ENCODE results near the gene CEACAM19. TPM values are rescaled to one million over a fixed set of nuclear protein-coding genes. Genes with fewer than 3 reads are reported as not detected.
A peak's percentile ranks its signal among the peaks of the same experiment; 100 is the strongest.

CEACAM19 gene
- total RNA-seq, 4 donors from 2014 or later = 1.0 to 16.1 (median 1.3) TPM

DNA sequence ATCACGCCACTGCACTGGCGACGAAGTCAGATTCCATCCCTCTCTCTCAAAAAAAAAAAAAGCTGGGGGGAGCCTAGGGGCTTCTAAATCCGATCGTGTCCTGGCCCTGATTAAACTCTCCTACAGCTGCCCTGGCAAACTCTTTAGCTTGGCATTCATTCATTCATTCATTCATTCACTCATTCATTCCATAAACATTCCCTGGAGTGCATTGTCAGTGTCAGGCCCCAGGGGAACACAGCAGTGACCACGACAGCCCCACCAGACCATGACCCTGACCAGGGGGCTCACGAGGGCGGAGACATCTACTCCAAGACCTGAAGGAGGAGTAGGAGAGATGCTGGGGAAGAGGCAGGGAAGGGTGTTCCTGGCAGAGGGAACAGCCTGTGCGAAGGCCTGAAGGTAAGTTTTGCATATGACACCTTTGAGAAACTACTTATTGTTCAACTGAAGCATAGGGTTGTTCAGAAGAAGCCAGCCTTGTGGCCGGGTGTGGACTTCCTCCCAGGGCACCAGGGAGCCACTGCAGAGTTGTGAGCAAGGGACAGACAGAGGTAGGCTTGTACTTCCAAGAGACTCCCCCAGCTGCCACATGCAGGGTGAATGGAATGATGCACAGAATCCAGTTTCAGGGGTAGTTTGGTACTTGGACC is 52.1 kb downstream of the CEACAM19 start:
- Histone ChIP-seq H3K9me3 (no peaks in the 10 kb centered on the region), H3K27ac (no peak overlapping the region), H3K4me1 (peaks cover 4 to 6% of the 10 kb centered on the region in 2 donors), H3K36me3 (no peaks in the 10 kb centered on the region), H3K27me3 (no peaks in the 10 kb centered on the region), H3K4me3 (no peak overlapping the region)
- DNase-seq = no peak
- intact Hi-C loops (cut with DNase I; ENCODE audit: low total_unique reads) = loop anchor here (10.0 kb wide), 1 partner anchor 121 kb away; the partner anchor contains the start of gene NECTIN2
- TF ChIP-seq, protein P1, sequence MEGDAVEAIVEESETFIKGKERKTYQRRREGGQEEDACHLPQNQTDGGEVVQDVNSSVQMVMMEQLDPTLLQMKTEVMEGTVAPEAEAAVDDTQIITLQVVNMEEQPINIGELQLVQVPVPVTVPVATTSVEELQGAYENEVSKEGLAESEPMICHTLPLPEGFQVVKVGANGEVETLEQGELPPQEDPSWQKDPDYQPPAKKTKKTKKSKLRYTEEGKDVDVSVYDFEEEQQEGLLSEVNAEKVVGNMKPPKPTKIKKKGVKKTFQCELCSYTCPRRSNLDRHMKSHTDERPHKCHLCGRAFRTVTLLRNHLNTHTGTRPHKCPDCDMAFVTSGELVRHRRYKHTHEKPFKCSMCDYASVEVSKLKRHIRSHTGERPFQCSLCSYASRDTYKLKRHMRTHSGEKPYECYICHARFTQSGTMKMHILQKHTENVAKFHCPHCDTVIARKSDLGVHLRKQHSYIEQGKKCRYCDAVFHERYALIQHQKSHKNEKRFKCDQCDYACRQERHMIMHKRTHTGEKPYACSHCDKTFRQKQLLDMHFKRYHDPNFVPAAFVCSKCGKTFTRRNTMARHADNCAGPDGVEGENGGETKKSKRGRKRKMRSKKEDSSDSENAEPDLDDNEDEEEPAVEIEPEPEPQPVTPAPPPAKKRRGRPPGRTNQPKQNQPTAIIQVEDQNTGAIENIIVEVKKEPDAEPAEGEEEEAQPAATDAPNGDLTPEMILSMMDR (IDR thresholded peaks at IDR 0.05) = no peak
- no peak for TF ChIP-seq POLR2A (IDR thresholded peaks at IDR 0.05)

DNA sequence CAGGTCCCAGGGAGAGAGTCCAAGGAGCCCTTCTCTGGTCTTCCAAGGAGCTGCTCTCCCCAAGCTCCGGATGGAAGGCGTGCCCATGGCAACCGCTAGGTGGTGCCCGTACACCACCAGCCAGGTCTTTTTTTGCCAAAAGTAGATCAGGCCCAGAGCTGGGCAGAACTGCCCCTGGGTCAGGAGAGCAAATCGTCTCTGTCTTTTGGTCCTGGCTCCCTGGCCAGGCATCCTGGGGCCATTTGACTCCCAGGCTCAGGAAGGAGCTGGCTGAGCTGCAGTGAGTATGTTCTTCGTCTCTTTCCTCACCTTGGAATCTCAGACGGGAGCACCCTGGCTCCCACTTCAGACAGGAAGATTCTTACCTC is 52.7 kb downstream of the CEACAM19 start:
- Histone ChIP-seq H3K27ac (peak overlapping the region in 1 of 2 donors; percentile 39), H3K9me3 (no peaks in the 10 kb centered on the region), H3K4me3 (no peak overlapping the region), H3K27me3 (no peaks in the 10 kb centered on the region), H3K36me3 (no peaks in the 10 kb centered on the region), H3K4me1 (peaks cover 1 to 4% of the 10 kb centered on the region in 2 donors)
- DNase-seq = peak; percentile 79 to 86
- TF ChIP-seq, protein P1 (IDR thresholded peaks at IDR 0.05) = peak; percentile 97 to 99 (median 98)
- TF ChIP-seq POLR2A (IDR thresholded peaks at IDR 0.05) = no peak
- intact Hi-C loops (cut with DNase I; ENCODE audit: low total_unique reads) = loop anchor here (2.0 to 10.0 kb wide), 2 partner anchors 47 to 121 kb away; partner anchors contain the start of gene NECTIN2

DNA sequence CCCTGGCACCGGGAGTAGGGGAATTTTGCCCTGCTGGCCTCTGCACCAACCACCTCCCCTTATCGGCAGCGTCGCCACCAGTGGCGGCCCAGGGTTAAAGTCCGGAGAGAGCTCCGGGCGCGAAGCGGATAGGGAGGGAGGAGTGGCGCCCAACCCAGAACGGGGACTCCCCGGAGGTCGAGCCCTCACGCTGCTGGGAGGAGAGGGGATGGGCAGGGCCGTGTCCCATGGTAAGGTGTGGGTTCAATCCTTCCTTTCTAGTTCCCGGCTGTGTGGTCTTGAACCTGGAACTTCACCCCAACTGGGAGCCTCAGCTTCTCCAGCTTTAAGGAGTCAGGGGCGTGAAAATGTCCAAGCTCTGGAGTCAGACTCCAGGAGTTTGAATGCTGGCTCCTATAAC is 54.0 kb downstream of the CEACAM19 start:
- Histone ChIP-seq H3K27me3 (no peaks in the 10 kb centered on the region), H3K9me3 (no peaks in the 10 kb centered on the region), H3K4me1 (peaks cover 0 to 4% of the 10 kb centered on the region in 2 donors), H3K4me3 (no peak overlapping the region), H3K36me3 (no peaks in the 10 kb centered on the region), H3K27ac (peak overlapping the region in 1 of 2 donors; percentile 12)
- intact Hi-C loops (cut with DNase I; ENCODE audit: low total_unique reads) = loop anchor here (2.0 to 10.0 kb wide), 2 partner anchors 46 to 120 kb away; partner anchors contain the start of gene NECTIN2
- DNase-seq = peak in 1 of 2 donors; percentile 18
- TF ChIP-seq POLR2A (IDR thresholded peaks at IDR 0.05) = no peak
- TF ChIP-seq, protein P1 (IDR thresholded peaks at IDR 0.05) = no peak

DNA sequence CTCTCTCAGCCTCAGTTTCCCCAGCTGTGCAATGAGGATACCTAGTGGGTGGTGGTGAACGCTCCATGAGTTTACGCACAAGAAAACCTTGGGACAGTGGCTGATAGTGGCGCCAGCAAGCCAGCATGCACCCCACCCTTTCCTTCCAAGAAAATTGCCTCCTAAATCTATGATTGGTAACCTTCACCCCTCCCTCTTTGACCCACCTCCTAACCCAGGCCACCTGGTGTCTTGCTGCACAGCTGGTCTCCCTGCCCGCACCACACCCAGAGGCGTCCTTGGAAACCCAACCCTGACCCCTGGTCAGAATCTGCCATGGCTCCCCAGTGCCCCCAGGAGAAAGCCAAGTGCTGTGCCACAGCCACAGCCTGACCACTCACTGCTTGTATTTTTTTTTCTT is 54.4 kb downstream of the CEACAM19 start:
- Histone ChIP-seq H3K27ac (peak overlapping the region in 1 of 2 donors; percentile 12), H3K36me3 (no peaks in the 10 kb centered on the region), H3K4me1 (peaks cover 0 to 4% of the 10 kb centered on the region in 2 donors), H3K27me3 (no peaks in the 10 kb centered on the region), H3K4me3 (no peak overlapping the region), H3K9me3 (no peaks in the 10 kb centered on the region)
- intact Hi-C loops (cut with DNase I; ENCODE audit: low total_unique reads) = loop anchor here (2.0 to 10.0 kb wide), 2 partner anchors 45 to 119 kb away; partner anchors contain the start of gene NECTIN2
- DNase-seq = no peak
- TF ChIP-seq, protein P1 (IDR thresholded peaks at IDR 0.05) = no peak
- TF ChIP-seq POLR2A (IDR thresholded peaks at IDR 0.05) = no peak

DNA sequence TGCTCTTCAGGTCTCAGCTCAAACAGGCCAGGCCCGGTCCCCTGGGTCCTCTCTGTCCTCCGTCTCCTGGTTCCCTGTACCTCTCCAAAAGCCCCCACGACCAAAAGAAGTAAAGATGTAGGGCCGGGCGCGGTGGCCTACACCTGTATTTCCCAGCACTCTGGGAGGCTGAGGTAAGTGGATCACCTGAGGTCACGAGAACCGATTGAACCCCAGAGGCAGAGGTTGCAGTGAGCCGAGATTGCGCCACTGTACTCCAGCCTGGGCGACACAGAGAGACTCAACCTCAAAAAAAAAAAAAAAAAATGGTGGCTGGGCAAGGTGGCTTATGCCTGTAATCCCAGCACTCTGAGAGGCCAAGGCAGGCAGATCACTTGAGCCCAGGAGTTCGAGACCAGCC is 55.2 kb downstream of the CEACAM19 start:
- TF ChIP-seq, protein P1 (IDR thresholded peaks at IDR 0.05) = no peak
- TF ChIP-seq POLR2A (IDR thresholded peaks at IDR 0.05) = no peak
- no peaks in the 10 kb centered on the region for H3K27me3 ChIP-seq
- peaks cover 0 to 4% of the 10 kb centered on the region in 2 donors for H3K4me1 ChIP-seq
- no peak overlapping the region for H3K4me3 ChIP-seq
- H3K36me3 ChIP-seq = no peaks in the 10 kb centered on the region
- H3K9me3 ChIP-seq = no peaks in the 10 kb centered on the region
- DNase-seq = no peak
- no peak overlapping the region for H3K27ac ChIP-seq
- intact Hi-C loops (cut with DNase I; ENCODE audit: low total_unique reads) = loop anchor here (10.0 kb wide), 1 partner anchor 118 kb away; the partner anchor contains the start of gene NECTIN2

Measured in uterus (tissue), 4 donors.